K562 (cell line): ENCODE results near the gene SGIP1. TPM values are rescaled to one million over a fixed set of nuclear protein-coding genes. Genes with fewer than 3 reads are reported as not detected.
A peak's percentile ranks its signal among the peaks of the same experiment; 100 is the strongest.
"Not testable (repeated sequence)": the region's sequence is repeated elsewhere in the genome, so short reads cannot be mapped to it uniquely, and the experiment has no call there.

ENCODE experiments used
- ATAC-seq: fragments of 200-7000 bp; cut with Tn5 transposase; 3 replicates; pipeline ENCODE4 v1.9.1; 2020; ENCODE audit warnings: moderate library complexity
- BruUV-seq: library from RNA; stranded (reverse); fragments of 400-500 nt; replicated peaks from 2 replicates; lab custom pipeline; 2021; lab: Mats Ljungman, UMichigan
- CTCF ChIA-PET: fragments of 300-600 bp; formaldehyde crosslinking; extraction: SDS; loops from one replicate; lab custom pipeline; 2021; ENCODE audit warnings: low intra/inter-chr PET ratio; lab: Yijun Ruan, JAX
- POLR2A ChIA-PET: fragments of 300-600, 350-650 bp; sonication (Branson Sonifier 250); formaldehyde crosslinking; extraction: SDS; loops from one replicate; lab custom pipeline; 2021; ENCODE audit warnings: antibody characterized with exemption, inconsistent platforms; lab: Yijun Ruan, JAX
- DNase-seq, 4 experiments: peaks; one replicate each; pipeline versions ENCODE4 v3.0.0 to v3.0.0-alpha.2; 2011 to 2018; ENCODE audit warnings: low spot score in 3 of 4, mixed read lengths in 3 of 4; ENCODE audit errors: extremely low read depth in 1 of 4
- FAIRE-seq: peaks from 2 replicates; lab custom pipeline; 2011; peaks lifted over from hg19 to GRCh38; lab: Jason Lieb, UNC
- H2AFZ ChIP-seq: 2 replicates; pipeline ENCODE4 v1.6.0; 2011; ENCODE audit warnings: low read depth, low read length, control low read depth, inconsistent platforms
- H3K27ac ChIP-seq: fragments of 200-600 bp; 3 replicates; pipeline ENCODE4 v1.8.0; 2011; ENCODE audit warnings: low read depth, mild to moderate bottlenecking, control low read depth, inconsistent platforms, low read length, moderate library complexity, mixed read lengths; ENCODE audit errors: extremely low read depth
- H3K27me3 ChIP-seq, 2 experiments: fragments of 300-600 bp in 1 of 2; 2 replicates in 1 of 2; 3 replicates in 1 of 2; pipeline versions ENCODE4 v1.6.0 to v1.8.0; 2011; ENCODE audit warnings: inconsistent platforms in 2 of 2, low read length in 2 of 2, mild to moderate bottlenecking in 1 of 2, mixed read lengths in 1 of 2, moderate library complexity in 1 of 2; ENCODE audit not compliant: control insufficient read depth in 2 of 2, insufficient read depth in 2 of 2
- H3K36me3 ChIP-seq: fragments of 300-600 bp; 3 replicates; pipeline ENCODE4 v1.8.0; 2011; ENCODE audit warnings: mild to moderate bottlenecking, low read length, inconsistent platforms; ENCODE audit not compliant: control insufficient read depth, insufficient read depth
- H3K4me1 ChIP-seq, 2 experiments: fragments of 200-600 bp in 1 of 2; replicated peaks in 1 of 2; 2 replicates in 1 of 2; 3 replicates in 1 of 2; pipeline versions ENCODE4 v1.5.1 to v1.8.0; 2011; ENCODE audit warnings: inconsistent platforms in 2 of 2, low read length in 2 of 2, mild to moderate bottlenecking in 1 of 2, mixed read lengths in 1 of 2, moderate library complexity in 1 of 2; ENCODE audit not compliant: control insufficient read depth in 2 of 2, insufficient read depth in 2 of 2
- H3K4me2 ChIP-seq: 2 replicates; pipeline ENCODE4 v1.6.1; 2011; ENCODE audit warnings: low read length, control low read depth, inconsistent platforms, mixed read lengths; ENCODE audit not compliant: insufficient read depth
- H3K4me3 ChIP-seq: fragments of 200-600 bp; sonication (generic), shearing (Covaris generic); 2 replicates; pipeline ENCODE4 v1.5.1; 2016; ENCODE audit warnings: control low read depth, inconsistent platforms
- H3K79me2 ChIP-seq: fragments of 200-600 bp; 3 replicates; pipeline ENCODE4 v1.8.0; 2011; ENCODE audit warnings: low read length, inconsistent platforms; ENCODE audit not compliant: control insufficient read depth, insufficient read depth
- H3K9ac ChIP-seq, 2 experiments: 2 replicates each; pipeline versions ENCODE4 v1.6.0 to v1.6.1; 2011; ENCODE audit warnings: low read depth in 2 of 2, low read length in 2 of 2, control low read depth in 1 of 2, inconsistent platforms in 1 of 2, mild to moderate bottlenecking in 1 of 2, mixed read lengths in 1 of 2; ENCODE audit not compliant: insufficient read depth in 1 of 2
- H3K9me1 ChIP-seq: one replicate; pipeline ENCODE4 v1.6.0; 2011; ENCODE audit warnings: inconsistent platforms, mild to moderate bottlenecking, low read length, moderate library complexity; ENCODE audit not compliant: control insufficient read depth, insufficient read depth
- H3K9me3 ChIP-seq: replicated peaks from 2 replicates; pipeline ENCODE4 v1.5.1; 2011; ENCODE audit warnings: low read depth, low read length, inconsistent platforms; ENCODE audit not compliant: control insufficient read depth, insufficient read depth
- H4K20me1 ChIP-seq: replicated peaks from 2 replicates; pipeline ENCODE4 v1.6.1; 2011; ENCODE audit warnings: low read length, inconsistent platforms, mixed read lengths; ENCODE audit not compliant: control insufficient read depth, insufficient read depth
- FOXK1 ChIP-seq: sonication (generic); formaldehyde crosslinking; IDR thresholded peaks from 2 replicates; pipeline ENCODE4 v1.8.0; 2022; ENCODE audit warnings: missing genetic modification reagents, mild to moderate bottlenecking, borderline replicate concordance
- NCOR1 ChIP-seq: fragments of 450-650 bp; IDR thresholded peaks from 2 replicates; pipeline ENCODE4 v1.6.1; 2016; ENCODE audit warnings: mild to moderate bottlenecking, moderate library complexity
- NR1H2 ChIP-seq: sonication (generic); formaldehyde crosslinking; IDR thresholded peaks from 2 replicates; pipeline ENCODE4 v1.4.0; 2020; ENCODE audit warnings: mild to moderate bottlenecking, missing genetic modification reagents
- PRMT5 ChIP-seq: sonication (generic); formaldehyde crosslinking; IDR thresholded peaks from 2 replicates; pipeline ENCODE4 v1.5.0; 2020; ENCODE audit warnings: missing genetic modification reagents
- PYGO2 ChIP-seq: fragments of 450-650 bp; IDR thresholded peaks from 2 replicates; pipeline ENCODE4 v1.6.1; 2016; ENCODE audit warnings: mild to moderate bottlenecking, missing genetic modification characterization, moderate library complexity, missing compliant biosample characterization
- RUNX1 ChIP-seq: sonication (generic); IDR thresholded peaks from 2 replicates; pipeline ENCODE4 v1.6.1; 2016; ENCODE audit warnings: antibody characterized with exemption, low read depth
- SMARCA5 ChIP-seq: fragments of 450-650 bp; IDR thresholded peaks from 2 replicates; pipeline ENCODE4 v1.6.1; 2016
- STAT5A ChIP-seq: IDR thresholded peaks from 2 replicates; pipeline ENCODE4 v1.6.1; 2012; ENCODE audit warnings: low read length, inconsistent platforms, borderline replicate concordance
- ZNF282 ChIP-seq: sonication (generic); formaldehyde crosslinking; IDR thresholded peaks from 2 replicates; pipeline ENCODE4 v1.8.1; 2023; ENCODE audit warnings: missing genetic modification reagents
- ZNF444 ChIP-seq: fragments of 250-450 bp; sonication (Bioruptor Pico); IDR thresholded peaks from 2 replicates; pipeline ENCODE4 v1.4.0; 2020; ENCODE audit warnings: mild to moderate bottlenecking, moderate library complexity
- WGBS: fragments of 100-300 bp; shearing (Covaris generic); methylation state at CpG from one replicate; pipeline ENCODE4 v1.1.6; 2016; ENCODE audit warnings: low coverage, mixed read lengths; ENCODE audit not compliant: insufficient coverage; ENCODE audit errors: missing lambda C conversion rate; 5-methylcytosine and 5-hydroxymethylcytosine counted together
- in situ Hi-C: fragments of 300-500 bp; cut with MboI; formaldehyde crosslinking; loops from 4 replicates; pipeline ENCODE4 v1.15.0; 2018; ENCODE audit warnings: inconsistent platforms, mixed read lengths
- intact Hi-C: fragments of 100-400 bp; cut with micrococcal nuclease; formaldehyde crosslinking; loops from 2 replicates; pipeline ENCODE4 v1.14.2; 2022
- polyA plus RNA-seq, 8 experiments: library from polyadenylated mRNA; depleted of rRNA in 4 of 8; stranded (reverse) in 5 of 8; unstranded in 3 of 8; fragments of >200 nt; fragmentation: Nextera tagmentation in 2 of 8; fragmentation: Illumina TruSeq in 1 of 8; extraction: Ambion mirVana in 2 of 8; extraction: Trizol in 1 of 8; gene quantifications; 2 replicates each; pipeline versions ENCODE4 v1.2.1 to v1.2.3, GENCODE V29; 2011 to 2014; ENCODE audit warnings: inconsistent platforms in 1 of 8, missing spikeins in 1 of 8
- total RNA-seq, 7 experiments: library from RNA; depleted of rRNA in 6 of 7; stranded (reverse); fragments of >200 nt in 6 of 7; fragmentation: Illumina TruSeq in 2 of 7; extraction: Trizol in 2 of 7; gene quantifications; 2 replicates each; pipeline versions ENCODE4 v1.2.1 to v1.2.3, GENCODE V29; 2011 to 2021; ENCODE audit warnings: low replicate concordance in 1 of 7
- TF ChIP-seq, protein P1 (sequence below): fragments of 250-450 bp; sonication (Bioruptor Pico); IDR thresholded peaks from 2 replicates; pipeline ENCODE4 v1.5.0; 2021
- TF ChIP-seq, protein P2 (sequence below): fragments of 450-650 bp; IDR thresholded peaks from 2 replicates; pipeline ENCODE4 v1.6.1; 2017; ENCODE audit warnings: mild to moderate bottlenecking, moderate library complexity

SGIP1 gene
- total and polyA plus RNA-seq, 9 of the 15 experiments (the other 6 are each of a cell fraction or from before 2014, with no cell fraction given) = 0.07 to 0.35 TPM; not detected in 7

DNA sequence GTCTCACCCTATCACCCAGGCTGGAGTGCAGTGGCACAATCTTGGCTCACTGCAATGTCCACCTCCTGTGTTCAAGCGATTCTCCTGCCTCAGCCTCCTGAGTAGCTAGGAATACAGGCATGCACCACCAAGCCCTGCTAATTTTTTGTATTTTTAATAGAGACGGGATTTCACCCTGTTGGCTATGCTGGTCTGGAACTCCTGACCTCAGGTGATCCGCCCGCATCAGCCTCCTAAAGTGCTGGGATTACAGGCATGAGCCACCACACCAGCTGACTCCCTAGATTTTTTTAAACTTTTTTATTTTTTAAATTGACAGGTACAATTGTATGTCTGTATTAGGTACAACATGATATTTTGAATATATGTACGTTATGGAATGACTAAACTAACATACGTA lies 200.6 kb downstream of the SGIP1 start:
- intact Hi-C loops, H3K79me2 ChIP-seq, H3K9me3 ChIP-seq, BruUV-seq, H2AFZ ChIP-seq, ATAC-seq, POLR2A ChIA-PET, H3K9me1 ChIP-seq, H3K4me3 ChIP-seq, in situ Hi-C loops, H3K9ac ChIP-seq, H3K27ac ChIP-seq, H4K20me1 ChIP-seq, H3K36me3 ChIP-seq, CTCF ChIA-PET, H3K4me1 ChIP-seq, DNase-seq, H3K27me3 ChIP-seq, H3K4me2 ChIP-seq, FAIRE-seq: not testable (repeated sequence)
- WGBS = 43% methylated on average over 6 of the region's 6 CpGs

DNA sequence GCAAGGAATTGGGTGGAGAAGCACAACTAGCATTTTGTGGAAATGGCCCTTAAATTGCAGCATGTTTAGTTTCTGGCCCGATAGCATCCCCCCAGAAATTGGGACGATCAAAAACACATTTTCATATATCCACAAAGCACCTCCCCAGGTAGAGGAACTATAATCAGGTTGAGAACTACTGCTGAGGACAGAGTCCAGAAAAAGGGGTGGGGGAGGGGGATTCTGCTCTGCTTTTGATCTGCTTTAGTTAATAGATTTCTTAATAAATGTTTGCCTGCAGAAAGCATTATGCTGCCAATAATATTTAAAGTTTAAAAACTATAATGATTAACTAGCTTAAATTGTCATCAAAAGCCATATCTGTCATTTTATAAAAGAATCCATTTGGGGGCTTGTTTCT lies 203.9 kb downstream of the SGIP1 start:
- Histone ChIP-seq H3K4me3 (no peak overlapping the region), H3K9ac (no peak overlapping the region), H3K27ac (no peak overlapping the region), H3K27me3 (no peaks in the 10 kb centered on the region), H3K4me2 (no peak overlapping the region), H3K79me2 (no peaks in the 10 kb centered on the region), H3K36me3 (no peaks in the 10 kb centered on the region), H3K9me1 (no peaks in the 10 kb centered on the region), H4K20me1 (no peaks in the 10 kb centered on the region), H2AFZ (peak overlapping the region; percentile 68; the same call in 1 of the 2 replicates), H3K9me3 (no peaks in the 10 kb centered on the region), H3K4me1 (peaks cover 0 to 8% of the 10 kb centered on the region in 2 experiments; a peak in 1 of 5 replicates)
- DNase-seq (no peak), FAIRE-seq (no peak), ATAC-seq (no peak)
- BruUV-seq = no TSS peak
- in situ Hi-C loops = no loop called here
- ChIA-PET CTCF (no interaction called here), POLR2A (interaction anchor here (0.8 to 2.7 kb wide), 2 partner anchors 8 to 20 kb away, joined by 3 to 13 read pairs; no protein-coding TSS in a partner anchor)
- intact Hi-C loops = no loop called here
- TF ChIP-seq FOXK1 (CRISPR knock-in tag) (no peak), ZNF282 (no peak), SMARCA5 (no peak), NR1H2 (no peak), PYGO2 (tag) (no peak), NCOR1 (no peak), ZNF444 (CRISPR knock-in tag) (no peak), RUNX1 (no peak), STAT5A (no peak), PRMT5 (CRISPR knock-in tag) (no peak)
- TF ChIP-seq, protein P1, sequence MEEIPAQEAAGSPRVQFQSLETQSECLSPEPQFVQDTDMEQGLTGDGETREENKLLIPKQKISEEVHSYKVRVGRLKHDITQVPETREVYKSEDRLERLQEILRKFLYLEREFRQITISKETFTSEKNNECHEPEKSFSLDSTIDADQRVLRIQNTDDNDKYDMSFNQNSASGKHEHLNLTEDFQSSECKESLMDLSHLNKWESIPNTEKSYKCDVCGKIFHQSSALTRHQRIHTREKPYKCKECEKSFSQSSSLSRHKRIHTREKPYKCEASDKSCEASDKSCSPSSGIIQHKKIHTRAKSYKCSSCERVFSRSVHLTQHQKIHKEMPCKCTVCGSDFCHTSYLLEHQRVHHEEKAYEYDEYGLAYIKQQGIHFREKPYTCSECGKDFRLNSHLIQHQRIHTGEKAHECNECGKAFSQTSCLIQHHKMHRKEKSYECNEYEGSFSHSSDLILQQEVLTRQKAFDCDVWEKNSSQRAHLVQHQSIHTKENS = no peak
- TF ChIP-seq, protein P2, sequence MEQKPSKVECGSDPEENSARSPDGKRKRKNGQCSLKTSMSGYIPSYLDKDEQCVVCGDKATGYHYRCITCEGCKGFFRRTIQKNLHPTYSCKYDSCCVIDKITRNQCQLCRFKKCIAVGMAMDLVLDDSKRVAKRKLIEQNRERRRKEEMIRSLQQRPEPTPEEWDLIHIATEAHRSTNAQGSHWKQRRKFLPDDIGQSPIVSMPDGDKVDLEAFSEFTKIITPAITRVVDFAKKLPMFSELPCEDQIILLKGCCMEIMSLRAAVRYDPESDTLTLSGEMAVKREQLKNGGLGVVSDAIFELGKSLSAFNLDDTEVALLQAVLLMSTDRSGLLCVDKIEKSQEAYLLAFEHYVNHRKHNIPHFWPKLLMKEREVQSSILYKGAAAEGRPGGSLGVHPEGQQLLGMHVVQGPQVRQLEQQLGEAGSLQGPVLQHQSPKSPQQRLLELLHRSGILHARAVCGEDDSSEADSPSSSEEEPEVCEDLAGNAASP = no peak
- WGBS = 17% methylated on average over 2 of the region's 2 CpGs
